K562 (cell line): ENCODE measurements around the gene MAP3K4. TPM values are rescaled to one million over a fixed set of nuclear protein-coding genes. Genes with fewer than 3 reads are reported as not detected.

Source experiments
- ATAC-seq: fragments of 200-7000 bp; cut with Tn5 transposase; 3 replicates; pipeline ENCODE4 v1.9.1; 2020; ENCODE audit warnings: moderate library complexity
- BruUV-seq: library from RNA; stranded (reverse); fragments of 400-500 nt; replicated peaks from 2 replicates; lab custom pipeline; 2021; lab: Mats Ljungman, UMichigan
- CTCF ChIA-PET: fragments of 300-600 bp; formaldehyde crosslinking; extraction: SDS; loops from one replicate; lab custom pipeline; 2021; ENCODE audit warnings: low intra/inter-chr PET ratio; lab: Yijun Ruan, JAX
- POLR2A ChIA-PET: fragments of 300-600, 350-650 bp; sonication (Branson Sonifier 250); formaldehyde crosslinking; extraction: SDS; loops from one replicate; lab custom pipeline; 2021; ENCODE audit warnings: antibody characterized with exemption, inconsistent platforms; lab: Yijun Ruan, JAX
- DNase-seq, 4 experiments: peaks; one replicate each; pipeline versions ENCODE4 v3.0.0 to v3.0.0-alpha.2; 2011 to 2018; ENCODE audit warnings: low spot score in 3 of 4, mixed read lengths in 3 of 4; ENCODE audit errors: extremely low read depth in 1 of 4
- FAIRE-seq: peaks from 2 replicates; lab custom pipeline; 2011; peaks lifted over from hg19 to GRCh38; lab: Jason Lieb, UNC
- H2AFZ ChIP-seq: 2 replicates; pipeline ENCODE4 v1.6.0; 2011; ENCODE audit warnings: low read depth, low read length, control low read depth, inconsistent platforms
- H3K27ac ChIP-seq: fragments of 200-600 bp; 3 replicates; pipeline ENCODE4 v1.8.0; 2011; ENCODE audit warnings: low read depth, mild to moderate bottlenecking, control low read depth, inconsistent platforms, low read length, moderate library complexity, mixed read lengths; ENCODE audit errors: extremely low read depth
- H3K27me3 ChIP-seq, 2 experiments: fragments of 300-600 bp in 1 of 2; 2 replicates in 1 of 2; 3 replicates in 1 of 2; pipeline versions ENCODE4 v1.6.0 to v1.8.0; 2011; ENCODE audit warnings: inconsistent platforms in 2 of 2, low read length in 2 of 2, mild to moderate bottlenecking in 1 of 2, mixed read lengths in 1 of 2, moderate library complexity in 1 of 2; ENCODE audit not compliant: control insufficient read depth in 2 of 2, insufficient read depth in 2 of 2
- H3K36me3 ChIP-seq: fragments of 300-600 bp; 3 replicates; pipeline ENCODE4 v1.8.0; 2011; ENCODE audit warnings: mild to moderate bottlenecking, low read length, inconsistent platforms; ENCODE audit not compliant: control insufficient read depth, insufficient read depth
- H3K4me1 ChIP-seq, 2 experiments: fragments of 200-600 bp in 1 of 2; replicated peaks in 1 of 2; 2 replicates in 1 of 2; 3 replicates in 1 of 2; pipeline versions ENCODE4 v1.5.1 to v1.8.0; 2011; ENCODE audit warnings: inconsistent platforms in 2 of 2, low read length in 2 of 2, mild to moderate bottlenecking in 1 of 2, mixed read lengths in 1 of 2, moderate library complexity in 1 of 2; ENCODE audit not compliant: control insufficient read depth in 2 of 2, insufficient read depth in 2 of 2
- H3K4me2 ChIP-seq: 2 replicates; pipeline ENCODE4 v1.6.1; 2011; ENCODE audit warnings: low read length, control low read depth, inconsistent platforms, mixed read lengths; ENCODE audit not compliant: insufficient read depth
- H3K4me3 ChIP-seq: fragments of 200-600 bp; sonication (generic), shearing (Covaris generic); 2 replicates; pipeline ENCODE4 v1.5.1; 2016; ENCODE audit warnings: control low read depth, inconsistent platforms
- H3K79me2 ChIP-seq: fragments of 200-600 bp; 3 replicates; pipeline ENCODE4 v1.8.0; 2011; ENCODE audit warnings: low read length, inconsistent platforms; ENCODE audit not compliant: control insufficient read depth, insufficient read depth
- H3K9ac ChIP-seq, 2 experiments: 2 replicates each; pipeline versions ENCODE4 v1.6.0 to v1.6.1; 2011; ENCODE audit warnings: low read depth in 2 of 2, low read length in 2 of 2, control low read depth in 1 of 2, inconsistent platforms in 1 of 2, mild to moderate bottlenecking in 1 of 2, mixed read lengths in 1 of 2; ENCODE audit not compliant: insufficient read depth in 1 of 2
- H3K9me1 ChIP-seq: one replicate; pipeline ENCODE4 v1.6.0; 2011; ENCODE audit warnings: inconsistent platforms, mild to moderate bottlenecking, low read length, moderate library complexity; ENCODE audit not compliant: control insufficient read depth, insufficient read depth
- H3K9me3 ChIP-seq: replicated peaks from 2 replicates; pipeline ENCODE4 v1.5.1; 2011; ENCODE audit warnings: low read depth, low read length, inconsistent platforms; ENCODE audit not compliant: control insufficient read depth, insufficient read depth
- H4K20me1 ChIP-seq: replicated peaks from 2 replicates; pipeline ENCODE4 v1.6.1; 2011; ENCODE audit warnings: low read length, inconsistent platforms, mixed read lengths; ENCODE audit not compliant: control insufficient read depth, insufficient read depth
- CBX1 ChIP-seq: sonication (generic); IDR thresholded peaks from 2 replicates; pipeline ENCODE4 v1.6.1; 2016; ENCODE audit warnings: antibody characterized with exemption, low read depth, mild to moderate bottlenecking
- CHCHD3 ChIP-seq: fragments of 250-450 bp; sonication (Bioruptor Pico); IDR thresholded peaks from 2 replicates; pipeline ENCODE4 v2.1.2; 2022; ENCODE audit warnings: mild to moderate bottlenecking
- E2F1 ChIP-seq: sonication (generic); formaldehyde crosslinking; IDR thresholded peaks from 2 replicates; pipeline ENCODE4 v1.8.1; 2023; ENCODE audit warnings: mild to moderate bottlenecking, missing genetic modification reagents, moderate library complexity
- HLTF ChIP-seq: fragments of 450-650 bp; IDR thresholded peaks from 2 replicates; pipeline ENCODE4 v1.6.1; 2016
- IFI16 ChIP-seq: fragments of 250-450 bp; sonication (Bioruptor Pico); IDR thresholded peaks from 2 replicates; pipeline ENCODE4 v2.1.2; 2022; ENCODE audit warnings: mild to moderate bottlenecking, inconsistent platforms
- L3MBTL2 ChIP-seq: fragments of 450-650 bp; IDR thresholded peaks from 2 replicates; pipeline ENCODE4 v1.6.1; 2016; ENCODE audit warnings: mild to moderate bottlenecking, moderate library complexity
- LARP7 ChIP-seq: fragments of 450-650 bp; IDR thresholded peaks from 2 replicates; pipeline ENCODE4 v1.6.1; 2016
- NFRKB ChIP-seq: fragments of 450-650 bp; IDR thresholded peaks from 2 replicates; pipeline ENCODE4 v1.6.1; 2016; ENCODE audit warnings: low read depth
- RFX5 ChIP-seq: IDR thresholded peaks from 2 replicates; pipeline ENCODE4 v1.6.1; 2011; ENCODE audit warnings: low read depth, mild to moderate bottlenecking, improper control_type of control experiment, low read length
- TFAM ChIP-seq: fragments of 250-450 bp; sonication (Bioruptor Pico); conservative IDR thresholded peaks from 2 replicates; pipeline ENCODE4 v1.5.0; 2021; ENCODE audit warnings: mild to moderate bottlenecking, moderate library complexity
- TSC22D4 ChIP-seq: fragments of 450-650 bp; IDR thresholded peaks from 2 replicates; pipeline ENCODE4 v1.6.1; 2016; ENCODE audit warnings: missing genetic modification characterization, missing biosample characterization, control low read depth
- ZBTB33 ChIP-seq: sonication (generic); formaldehyde crosslinking; IDR thresholded peaks from 2 replicates; pipeline ENCODE4 v1.8.1; 2023; ENCODE audit warnings: mild to moderate bottlenecking, missing genetic modification reagents
- ZKSCAN8 ChIP-seq: fragments of 200-800 bp; sonication (Bioruptor generic); IDR thresholded peaks from 2 replicates; pipeline ENCODE4 v1.6.1; 2016; ENCODE audit warnings: missing genetic modification characterization, missing compliant biosample characterization
- ZNF408 ChIP-seq: fragments of 250-450 bp; sonication (Bioruptor Pico); IDR thresholded peaks from 2 replicates; pipeline ENCODE4 v1.4.0; 2020; ENCODE audit warnings: low read depth, mild to moderate bottlenecking, moderate library complexity
- ZNF41 ChIP-seq: fragments of 250-450 bp; sonication (Bioruptor Pico); conservative IDR thresholded peaks from 2 replicates; pipeline ENCODE4 v1.4.0; 2020; ENCODE audit warnings: mild to moderate bottlenecking
- ZNF507 ChIP-seq: conservative IDR thresholded peaks from 2 replicates; pipeline ENCODE4 v1.6.1; 2017; ENCODE audit warnings: missing genetic modification characterization, missing compliant biosample characterization
- WGBS: fragments of 100-300 bp; shearing (Covaris generic); methylation state at CpG from one replicate; pipeline ENCODE4 v1.1.6; 2016; ENCODE audit warnings: low coverage, mixed read lengths; ENCODE audit not compliant: insufficient coverage; ENCODE audit errors: missing lambda C conversion rate; 5-methylcytosine and 5-hydroxymethylcytosine counted together
- in situ Hi-C: fragments of 300-500 bp; cut with MboI; formaldehyde crosslinking; loops from 4 replicates; pipeline ENCODE4 v1.15.0; 2018; ENCODE audit warnings: inconsistent platforms, mixed read lengths
- intact Hi-C: fragments of 100-400 bp; cut with micrococcal nuclease; formaldehyde crosslinking; loops from 2 replicates; pipeline ENCODE4 v1.14.2; 2022
- polyA plus RNA-seq, 8 experiments: library from polyadenylated mRNA; depleted of rRNA in 4 of 8; stranded (reverse) in 5 of 8; unstranded in 3 of 8; fragments of >200 nt; fragmentation: Nextera tagmentation in 2 of 8; fragmentation: Illumina TruSeq in 1 of 8; extraction: Ambion mirVana in 2 of 8; extraction: Trizol in 1 of 8; gene quantifications; 2 replicates each; pipeline versions ENCODE4 v1.2.1 to v1.2.3, GENCODE V29; 2011 to 2014; ENCODE audit warnings: inconsistent platforms in 1 of 8, missing spikeins in 1 of 8
- total RNA-seq, 7 experiments: library from RNA; depleted of rRNA in 6 of 7; stranded (reverse); fragments of >200 nt in 6 of 7; fragmentation: Illumina TruSeq in 2 of 7; extraction: Trizol in 2 of 7; gene quantifications; 2 replicates each; pipeline versions ENCODE4 v1.2.1 to v1.2.3, GENCODE V29; 2011 to 2021; ENCODE audit warnings: low replicate concordance in 1 of 7

The MAP3K4 gene
- total and polyA plus RNA-seq, 9 of the 15 experiments (the other 6 are each of a cell fraction or from before 2014, with no cell fraction given): 21.0 to 77.2 (median 48.9) TPM

GRCh38 chr6:161082215-161082614, 90.6 kb downstream of the MAP3K4 start:
- H4K20me1 ChIP-seq: no peaks in the 10 kb centered on the region
- BruUV-seq: no TSS peak
- FAIRE-seq (no peak), DNase-seq (no peak), ATAC-seq (no peak)
- intact Hi-C loops: no loop called here
- no peaks in the 10 kb centered on the region for H3K27me3 ChIP-seq
- H3K27ac ChIP-seq: no peak overlapping the region
- ChIA-PET CTCF (no interaction called here), POLR2A (interaction anchor here (1.2 kb wide), 1 partner anchor 90 kb away, joined by 3 read pairs; the partner anchor contains the start of gene MAP3K4)
- H2AFZ ChIP-seq: no peak overlapping the region
- H3K79me2 ChIP-seq: no peaks in the 10 kb centered on the region
- WGBS: 94% methylated on average over 2 of the region's 2 CpGs
- TF ChIP-seq CHCHD3 (CRISPR knock-in tag) (no peak), LARP7 (no peak), CBX1 (no peak), ZNF41 (CRISPR knock-in tag) (no peak), NFRKB (no peak), IFI16 (CRISPR knock-in tag) (no peak)
- H3K9me1 ChIP-seq: no peaks in the 10 kb centered on the region
- H3K9ac ChIP-seq: no peak overlapping the region
- H3K9me3 ChIP-seq: no peaks in the 10 kb centered on the region
- H3K36me3 ChIP-seq: peaks cover 90% of the 10 kb centered on the region
- H3K4me2 ChIP-seq: no peak overlapping the region
- H3K4me1 ChIP-seq: no peaks in the 10 kb centered on the region; a peak in 1 of 5 replicates
- in situ Hi-C loops: no loop called here
- no peak overlapping the region for H3K4me3 ChIP-seq

GRCh38 chr6:161085246-161085645, 93.7 kb downstream of the MAP3K4 start:
- Histone ChIP-seq H3K9me3 (no peaks in the 10 kb centered on the region), H3K27me3 (no peaks in the 10 kb centered on the region), H3K36me3 (peaks cover 99% of the 10 kb centered on the region), H3K9me1 (no peaks in the 10 kb centered on the region), H3K4me2 (no peak overlapping the region), H3K9ac (no peak overlapping the region), H3K4me1 (no peaks in the 10 kb centered on the region), H4K20me1 (no peaks in the 10 kb centered on the region), H3K79me2 (no peaks in the 10 kb centered on the region), H3K27ac (no peak overlapping the region), H3K4me3 (no peak overlapping the region), H2AFZ (no peak overlapping the region)
- DNase-seq (no peak), FAIRE-seq (no peak), ATAC-seq (no peak)
- no TSS peak for BruUV-seq
- in situ Hi-C loops (no loop called here), intact Hi-C loops (no loop called here)
- ChIA-PET POLR2A (interaction anchor here (1.1 to 1.7 kb wide), 3 partner anchors 12 to 351 kb away, joined by 4 to 5 read pairs (median 4); no protein-coding TSS in a partner anchor), CTCF (no interaction called here)
- WGBS: 97% methylated on average over 5 of the region's 5 CpGs
- TF ChIP-seq TFAM (CRISPR knock-in tag): no peak
- no peak for TF ChIP-seq ZKSCAN8 (CRISPR knock-in tag)
- no peak for TF ChIP-seq L3MBTL2
- no peak for TF ChIP-seq RFX5
- TF ChIP-seq TSC22D4 (tag): no peak
- no peak for TF ChIP-seq ZNF507
- no peak for TF ChIP-seq E2F1 (CRISPR knock-in tag)
- no peak for TF ChIP-seq HLTF
- TF ChIP-seq LARP7: no peak
- no peak for TF ChIP-seq ZBTB33 (CRISPR knock-in tag)
- no peak for TF ChIP-seq ZNF408 (CRISPR knock-in tag)
